ENCODE results near the gene UCHL3.
"Not testable (repeated sequence)": the region's sequence is repeated elsewhere in the genome, so short reads cannot be mapped to it uniquely, and the experiment has no call there.

The UCHL3 gene

DNA sequence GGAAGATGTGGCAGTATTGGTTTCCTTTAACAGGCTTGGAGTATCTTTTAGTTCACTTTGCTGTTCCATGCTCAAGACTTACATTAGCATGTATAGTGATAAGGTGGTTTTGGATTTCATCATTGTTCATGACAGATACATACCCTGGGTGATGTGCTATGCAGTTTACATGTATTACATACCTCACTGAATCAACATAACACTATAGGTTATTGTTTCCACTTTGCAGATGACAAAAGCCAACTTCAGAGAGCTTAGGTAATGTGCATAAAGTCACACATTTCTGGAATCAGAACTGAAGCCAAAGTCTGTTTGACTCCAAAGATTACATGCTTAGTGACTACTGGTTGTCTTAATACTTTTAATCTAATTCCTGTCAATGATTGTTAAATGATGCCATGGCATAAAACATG is 19.0 kb upstream of the UCHL3 start:
- in situ Hi-C loops (cut with HindIII; ENCODE audit: low pct_unique_long_range_greater_than_20kb, low sequenced_read_pairs): no loop called here
- TF ChIP-seq JUND (IDR thresholded peaks at IDR 0.05; ENCODE audit: low read depth): no peak
- no peak for DNase-seq (ENCODE audit: low read depth in 1 of 2, low spot score in 1 of 2)

DNA sequence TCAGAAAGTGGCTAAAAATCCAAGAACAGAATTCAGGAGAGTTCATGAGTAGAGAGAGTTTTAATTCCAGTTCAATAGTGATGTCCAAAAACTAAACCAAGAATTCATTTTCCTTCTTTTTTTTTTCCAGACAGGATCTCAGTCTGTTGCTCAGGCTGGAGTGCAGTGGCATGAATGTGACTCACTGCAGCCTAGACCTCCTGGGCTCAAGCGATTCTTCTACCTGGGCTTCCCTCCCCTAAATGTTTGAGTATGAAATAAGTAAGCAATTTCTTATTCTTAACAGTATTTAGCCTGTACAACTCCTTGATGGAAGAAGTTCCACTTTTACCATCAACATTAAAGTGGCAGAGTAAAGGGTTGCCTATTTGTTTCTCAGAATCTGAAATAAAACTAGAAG is 15.7 kb upstream of the UCHL3 start:
- in situ Hi-C loops (cut with HindIII; ENCODE audit: low pct_unique_long_range_greater_than_20kb, low sequenced_read_pairs): no loop called here
- no peak for DNase-seq (ENCODE audit: low read depth in 1 of 2, low spot score in 1 of 2)
- TF ChIP-seq JUND (IDR thresholded peaks at IDR 0.05; ENCODE audit: low read depth): no peak

DNA sequence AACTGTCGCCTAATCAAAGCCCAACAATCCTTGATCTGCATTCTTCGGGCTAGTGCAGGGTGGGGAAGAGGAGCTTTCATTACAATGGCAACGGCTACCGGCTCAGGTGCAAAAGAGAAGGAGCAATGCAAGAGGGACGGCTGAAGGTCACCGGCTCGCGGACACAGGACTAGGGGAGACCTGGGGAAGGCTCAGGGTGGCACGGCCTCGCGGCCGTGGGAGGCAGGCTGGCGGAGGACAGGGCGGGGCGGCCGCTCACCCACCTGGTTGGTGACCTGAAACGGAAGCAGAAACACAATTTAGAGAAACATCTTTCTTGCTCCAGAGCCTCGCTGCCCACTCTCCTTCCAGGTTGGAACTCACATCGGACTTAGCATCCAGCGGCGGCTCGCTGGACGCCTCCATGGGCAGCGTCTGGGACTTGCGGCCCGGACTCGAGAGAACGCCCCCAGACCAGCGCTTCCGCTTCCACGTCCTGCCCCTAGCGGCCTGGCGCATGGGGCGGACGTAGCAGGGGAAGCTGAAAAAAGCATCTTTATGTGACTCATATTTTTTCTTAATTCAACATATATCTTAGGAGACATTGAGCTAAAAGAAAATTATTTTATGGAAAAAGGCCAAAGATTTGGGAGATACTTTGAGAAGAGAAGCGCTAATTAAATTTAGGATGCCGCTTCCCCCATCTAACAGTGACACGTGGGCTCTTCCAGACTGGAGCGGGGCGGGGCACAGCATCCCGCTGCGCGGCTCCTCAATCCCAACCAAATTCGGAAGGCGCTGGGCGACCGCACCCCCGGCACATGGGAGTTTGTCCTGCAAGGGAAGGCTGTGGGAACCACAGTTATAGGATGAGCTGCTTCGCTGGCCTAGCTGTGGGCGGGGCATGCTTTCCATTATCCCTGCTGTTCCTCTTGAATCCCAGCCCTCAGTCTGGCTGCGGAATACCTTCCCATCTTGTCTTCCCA is 11.9 kb upstream of the UCHL3 start, which contains the start of gene COMMD6:
COMMD6 (minus strand) TSS at position 441 of the 965 bp plus-strand sequence; CDS start at position 405, 36 bp downstream.
- in situ Hi-C loops (cut with HindIII; ENCODE audit: low pct_unique_long_range_greater_than_20kb, low sequenced_read_pairs): no loop called here
- no peak for TF ChIP-seq JUND (IDR thresholded peaks at IDR 0.05; ENCODE audit: low read depth)
- DNase-seq (ENCODE audit: low read depth in 1 of 2, low spot score in 1 of 2): peak; percentile 77 to 93

DNA sequence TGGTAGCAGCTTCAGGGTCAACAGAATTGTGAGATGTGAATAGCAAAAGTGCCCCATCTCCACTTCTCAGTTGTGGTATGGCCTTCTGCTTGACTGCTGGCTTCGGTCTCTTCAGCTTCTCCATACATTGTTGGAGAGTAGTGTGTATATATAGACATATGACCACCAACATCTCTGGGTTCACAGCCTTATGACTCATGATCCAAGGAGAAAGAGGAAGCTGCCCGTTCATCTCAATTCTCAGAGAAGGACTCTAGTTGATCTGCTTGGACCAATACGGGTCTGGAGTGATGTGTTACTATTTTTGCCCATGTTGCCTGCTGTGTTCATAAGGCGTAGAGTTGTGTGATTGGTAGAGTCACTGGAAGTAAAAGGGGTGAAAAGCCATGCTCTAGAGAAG is 8.3 kb upstream of the UCHL3 start:
- no peak for DNase-seq (ENCODE audit: low read depth in 1 of 2, low spot score in 1 of 2)
- in situ Hi-C loops (cut with HindIII; ENCODE audit: low pct_unique_long_range_greater_than_20kb, low sequenced_read_pairs): no loop called here

DNA sequence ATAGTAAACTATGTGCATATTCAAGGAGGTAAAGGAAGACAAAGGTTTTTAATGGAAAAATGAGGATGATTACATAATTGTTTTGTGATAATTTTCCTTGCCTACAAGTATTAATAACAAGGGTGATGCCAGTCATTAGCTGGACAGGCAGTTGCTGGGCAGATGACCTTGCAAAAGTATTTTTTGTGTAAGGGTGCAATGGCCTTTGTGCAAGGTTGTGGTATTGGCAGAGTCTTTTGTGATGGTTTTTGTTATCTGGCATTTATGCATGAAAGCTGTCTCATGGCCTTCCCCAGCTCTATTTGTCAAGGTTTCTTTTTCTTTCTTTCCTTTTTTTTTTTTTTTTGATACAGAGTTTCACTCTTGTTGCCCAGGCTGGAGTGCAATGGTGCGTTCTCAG is 7.6 kb upstream of the UCHL3 start:
- in situ Hi-C loops (cut with HindIII; ENCODE audit: low pct_unique_long_range_greater_than_20kb, low sequenced_read_pairs): no loop called here
- DNase-seq (ENCODE audit: low read depth in 1 of 2, low spot score in 1 of 2): no peak
- TF ChIP-seq JUND (IDR thresholded peaks at IDR 0.05; ENCODE audit: low read depth): no peak

More for the DNA sequence above, 8.3 kb upstream of the UCHL3 start:
- no peak for TF ChIP-seq JUND (IDR thresholded peaks at IDR 0.05; ENCODE audit: low read depth)

DNA sequence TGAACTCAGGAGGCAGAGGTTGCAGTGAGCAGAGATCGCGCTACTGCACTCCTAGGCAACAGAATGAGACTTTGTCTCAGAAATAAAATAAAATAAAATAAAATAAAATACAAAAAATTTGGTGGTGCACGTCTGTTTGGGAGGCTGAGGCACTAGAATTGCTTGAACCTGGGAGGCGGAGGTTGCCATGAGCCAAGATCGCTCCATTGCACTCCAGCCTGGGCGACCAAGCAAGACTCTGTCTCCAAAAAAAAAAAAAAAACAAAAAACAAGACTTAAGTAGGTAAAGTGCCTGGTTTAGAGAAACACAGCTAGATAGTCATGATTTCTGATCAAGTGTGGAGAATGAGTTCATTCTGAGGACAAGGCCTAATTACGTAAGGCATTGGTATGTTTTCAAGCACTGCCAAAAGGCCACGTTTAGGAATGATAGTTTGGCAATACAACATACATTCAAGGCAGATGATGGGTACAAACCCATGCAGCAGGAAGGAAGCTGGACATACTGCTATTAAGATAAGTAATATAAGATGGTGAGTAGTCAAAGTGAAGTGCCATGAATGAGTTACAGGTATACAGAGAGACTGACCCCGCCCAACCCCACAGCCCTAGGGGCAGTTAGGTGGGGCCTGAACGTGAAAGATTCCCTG is 4.8 kb upstream of the UCHL3 start:
- no peak for DNase-seq (ENCODE audit: low read depth in 1 of 2, low spot score in 1 of 2)
- in situ Hi-C loops (cut with HindIII; ENCODE audit: low pct_unique_long_range_greater_than_20kb, low sequenced_read_pairs): no loop called here
- TF ChIP-seq JUND (IDR thresholded peaks at IDR 0.05; ENCODE audit: low read depth): no peak

DNA sequence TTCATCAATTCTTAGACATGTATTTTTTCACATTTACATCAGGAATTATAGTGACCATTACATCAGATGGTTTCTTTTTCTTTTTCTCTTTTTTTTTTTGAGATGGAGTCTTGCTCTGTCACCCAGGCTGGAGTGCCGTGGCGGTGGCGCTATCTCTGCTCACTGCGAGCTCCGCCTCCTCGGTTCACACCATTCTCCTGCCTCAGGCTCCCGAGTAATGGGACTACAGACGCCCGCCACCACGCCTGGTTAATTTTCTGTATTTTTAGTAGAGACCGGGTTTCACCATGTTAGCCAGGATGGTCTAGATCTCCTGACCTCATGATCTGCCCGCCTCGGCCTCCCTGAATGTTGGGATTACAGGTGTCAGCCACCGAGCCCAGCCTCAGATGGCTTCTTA is 4.2 kb upstream of the UCHL3 start:
- in situ Hi-C loops (cut with HindIII; ENCODE audit: low pct_unique_long_range_greater_than_20kb, low sequenced_read_pairs): not testable (repeated sequence)

DNA sequence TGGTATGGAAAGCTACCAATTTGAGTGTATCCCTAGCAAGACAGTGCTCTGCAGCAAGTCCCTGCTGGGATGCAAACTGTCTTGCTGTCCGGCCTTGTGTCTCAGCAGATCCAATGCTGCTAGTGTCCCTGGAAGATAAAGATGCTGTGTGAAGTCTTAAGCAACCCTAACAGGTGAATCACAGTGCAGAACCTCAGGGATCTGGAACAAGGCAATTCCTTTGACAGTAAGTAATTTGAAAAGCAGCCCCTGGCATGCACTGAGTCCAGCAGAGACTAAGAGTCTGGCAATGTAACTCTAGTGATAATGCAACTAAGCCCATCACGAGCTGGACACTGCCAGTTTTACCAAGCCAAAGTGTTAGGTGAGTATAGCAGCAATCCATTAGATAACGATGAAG is 1.7 kb upstream of the UCHL3 start:
- in situ Hi-C loops (cut with HindIII; ENCODE audit: low pct_unique_long_range_greater_than_20kb, low sequenced_read_pairs): no loop called here
- TF ChIP-seq JUND (IDR thresholded peaks at IDR 0.05; ENCODE audit: low read depth): no peak
- no peak for DNase-seq (ENCODE audit: low read depth in 1 of 2, low spot score in 1 of 2)

More for the DNA sequence above, 4.2 kb upstream of the UCHL3 start:
- not testable (repeated sequence) for DNase-seq (ENCODE audit: low read depth in 1 of 2, low spot score in 1 of 2)

DNA sequence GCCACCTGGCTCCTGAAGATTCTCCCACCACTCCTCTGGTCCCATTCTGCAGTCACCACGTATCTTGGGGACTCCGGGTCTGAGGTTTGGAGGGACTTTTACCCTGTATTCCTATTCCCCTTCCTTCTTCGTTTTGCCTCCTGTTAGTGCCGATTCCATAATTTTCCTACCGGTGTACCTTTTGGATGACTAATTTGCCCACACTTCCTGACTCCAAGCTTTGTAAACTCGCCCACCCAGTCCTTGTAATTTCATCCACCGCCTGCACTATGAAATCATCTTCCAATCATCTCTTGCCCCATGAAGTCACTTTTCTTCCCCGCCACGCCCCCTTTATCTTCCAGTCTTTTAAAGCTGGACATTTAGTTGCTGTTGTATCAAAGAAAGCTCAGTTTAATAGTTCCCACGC is 572 bp downstream of the UCHL3 start:
- in situ Hi-C loops (cut with HindIII; ENCODE audit: low pct_unique_long_range_greater_than_20kb, low sequenced_read_pairs): no loop called here
- no peak for TF ChIP-seq JUND (IDR thresholded peaks at IDR 0.05; ENCODE audit: low read depth)
- DNase-seq (ENCODE audit: low read depth in 1 of 2, low spot score in 1 of 2): peak; percentile 15 to 39

DNA sequence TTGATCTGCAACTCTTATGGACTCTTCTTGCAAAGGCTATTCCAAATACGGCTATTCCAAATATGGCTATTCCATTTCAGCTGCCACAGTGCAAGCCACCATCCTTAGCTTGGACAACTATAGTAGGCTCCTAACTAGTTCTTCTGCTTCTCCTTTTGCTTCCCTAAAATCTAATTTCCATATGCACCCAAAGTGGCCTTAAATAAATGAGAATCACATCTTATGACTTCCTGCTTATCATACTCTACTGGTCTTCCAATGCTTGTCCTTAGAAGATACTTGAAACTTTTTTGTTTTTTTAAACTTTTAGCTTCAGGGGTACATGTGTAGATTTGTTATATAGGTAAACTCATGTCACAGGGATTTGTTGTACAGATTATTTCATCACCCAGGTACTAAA is 4.9 kb downstream of the UCHL3 start:
- DNase-seq (ENCODE audit: low read depth in 1 of 2, low spot score in 1 of 2): no peak
- in situ Hi-C loops (cut with HindIII; ENCODE audit: low pct_unique_long_range_greater_than_20kb, low sequenced_read_pairs): no loop called here
- TF ChIP-seq JUND (IDR thresholded peaks at IDR 0.05; ENCODE audit: low read depth): no peak

DNA sequence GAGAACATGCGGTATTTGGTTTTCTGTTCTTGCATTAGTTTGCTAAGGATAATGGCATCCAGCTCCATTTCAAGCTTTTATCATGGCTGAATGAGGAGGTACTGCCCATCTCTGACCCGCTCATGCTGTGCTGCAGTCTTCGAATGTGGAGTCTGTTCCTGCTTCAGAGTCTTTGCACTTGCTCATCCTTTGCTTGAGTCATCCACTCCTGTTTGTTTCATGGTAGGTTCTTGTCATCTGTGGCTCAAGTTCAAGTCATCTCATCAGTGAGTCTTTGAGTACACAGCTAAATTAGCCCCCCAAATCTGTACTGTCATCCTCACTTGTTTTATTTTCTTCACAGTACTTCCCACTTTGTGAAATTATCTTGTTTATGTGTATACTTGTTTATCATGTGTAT is 5.4 kb downstream of the UCHL3 start:
- in situ Hi-C loops (cut with HindIII; ENCODE audit: low pct_unique_long_range_greater_than_20kb, low sequenced_read_pairs): no loop called here
- TF ChIP-seq JUND (IDR thresholded peaks at IDR 0.05; ENCODE audit: low read depth): no peak

DNA sequence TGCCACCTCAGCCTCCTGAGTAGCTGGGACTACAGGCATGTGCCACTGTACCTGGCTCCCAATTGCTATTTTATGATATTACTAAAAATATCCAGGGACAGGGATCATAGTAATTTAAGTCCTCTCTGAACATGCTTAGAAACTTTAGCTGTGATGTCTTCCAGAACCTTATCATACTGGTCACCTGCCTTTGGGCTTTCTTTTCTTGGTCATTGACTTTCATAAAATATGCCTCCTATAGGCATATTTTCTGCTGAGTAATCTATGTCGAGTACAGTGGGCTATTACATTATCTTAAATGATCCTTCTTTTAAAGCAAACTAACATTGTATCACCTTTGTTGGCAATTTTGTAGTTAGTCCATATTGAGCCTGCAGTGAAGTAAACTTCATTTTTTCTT is 6.2 kb downstream of the UCHL3 start:
- no peak for TF ChIP-seq JUND (IDR thresholded peaks at IDR 0.05; ENCODE audit: low read depth)
- in situ Hi-C loops (cut with HindIII; ENCODE audit: low pct_unique_long_range_greater_than_20kb, low sequenced_read_pairs): no loop called here
- no peak for DNase-seq (ENCODE audit: low read depth in 1 of 2, low spot score in 1 of 2)

More for the DNA sequence above, 5.4 kb downstream of the UCHL3 start:
- DNase-seq (ENCODE audit: low read depth in 1 of 2, low spot score in 1 of 2): no peak

DNA sequence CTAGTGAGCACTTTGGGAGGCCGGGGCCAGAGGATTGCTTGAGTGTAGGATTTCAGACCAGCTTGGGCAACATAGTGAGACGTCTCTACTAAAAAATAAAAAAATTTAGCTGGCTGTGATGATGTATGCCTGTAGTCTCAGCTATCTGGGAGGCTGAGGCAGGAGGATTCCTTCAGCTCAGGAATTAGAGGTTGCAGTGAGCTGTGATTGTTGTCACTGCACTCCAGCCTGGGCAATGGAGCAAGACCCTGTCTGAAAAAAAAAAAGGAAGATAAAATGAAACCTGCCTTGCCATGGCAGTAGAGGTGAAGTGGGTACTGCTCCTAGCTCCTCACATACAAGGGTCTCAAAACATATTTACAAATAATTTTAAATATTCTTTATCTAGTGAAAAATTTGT is 7.4 kb downstream of the UCHL3 start:
- no peak for DNase-seq (ENCODE audit: low read depth in 1 of 2, low spot score in 1 of 2)
- in situ Hi-C loops (cut with HindIII; ENCODE audit: low pct_unique_long_range_greater_than_20kb, low sequenced_read_pairs): no loop called here
- TF ChIP-seq JUND (IDR thresholded peaks at IDR 0.05; ENCODE audit: low read depth): no peak

Data from T47D (cell line).